NCI-H82 (cell line): ENCODE results near the gene DYTN.

Experiments
- DNase-seq: peaks from one replicate; lab custom pipeline; 2025; lab: John Stamatoyannopoulos, UW

DYTN gene

GRCh38 chr2:206614811-206615210 lies 103.4 kb downstream of the DYTN start:
- DNase-seq, result no peak

- DNase-seq, result peak; percentile 89
These were observed 106.5 kb downstream of the DYTN start for GRCh38 chr2:206611736-206612135.

GRCh38 chr2:206611191-206611590 lies 107.0 kb downstream of the DYTN start:
- no peak for DNase-seq

GRCh38 chr2:206610451-206610850 lies 107.7 kb downstream of the DYTN start:
- DNase-seq, result no peak

- no peak for DNase-seq
These were observed 115.0 kb downstream of the DYTN start for GRCh38 chr2:206603243-206603642.
